Measurements from ENCODE around the gene XRCC4.
"Not testable (repeated sequence)": the region's sequence is repeated elsewhere in the genome, so short reads cannot be mapped to it uniquely, and the experiment has no call there.

Gene XRCC4

GRCh38 chr5:83283761-83284160 lies 206.4 kb downstream of the XRCC4 start:
- no peak for DNase-seq

GRCh38 chr5:83285661-83286398 lies 208.5 kb downstream of the XRCC4 start:
- no peak for DNase-seq

GRCh38 chr5:83294246-83294645 lies 216.9 kb downstream of the XRCC4 start:
- no peak for DNase-seq

- no peak for DNase-seq
Observed at GRCh38 chr5:83299353-83299752, 222.0 kb downstream of the XRCC4 start.

- DNase-seq = no peak
Observed at GRCh38 chr5:83306572-83307241, 229.4 kb downstream of the XRCC4 start.

- no peak for DNase-seq
Observed at GRCh38 chr5:83312663-83313062, 235.3 kb downstream of the XRCC4 start.

- no peak for DNase-seq
Observed at GRCh38 chr5:83313436-83313835, 236.1 kb downstream of the XRCC4 start.

- no peak for DNase-seq
Observed at GRCh38 chr5:83321483-83322055, 244.2 kb downstream of the XRCC4 start.

- DNase-seq = no peak
Observed at GRCh38 chr5:83322273-83322924, 245.1 kb downstream of the XRCC4 start.

GRCh38 chr5:83323557-83324180 lies 246.3 kb downstream of the XRCC4 start:
- no peak for DNase-seq

- DNase-seq = no peak
Observed at GRCh38 chr5:83331842-83332241, 254.5 kb downstream of the XRCC4 start.

- no peak for DNase-seq
Observed at GRCh38 chr5:83337453-83338035, 260.2 kb downstream of the XRCC4 start.

GRCh38 chr5:83340511-83340918 lies 263.2 kb downstream of the XRCC4 start:
- DNase-seq = no peak

- DNase-seq = no peak
Observed at GRCh38 chr5:83341815-83342334, 264.5 kb downstream of the XRCC4 start.

- no peak for DNase-seq
Observed at GRCh38 chr5:83342465-83342864, 265.1 kb downstream of the XRCC4 start.

- no peak for DNase-seq
Observed at GRCh38 chr5:83343299-83343698, 266.0 kb downstream of the XRCC4 start.

GRCh38 chr5:83345423-83345822 lies 268.1 kb downstream of the XRCC4 start:
- no peak for DNase-seq

GRCh38 chr5:83348281-83348780 lies 271.0 kb downstream of the XRCC4 start:
- DNase-seq = no peak

- DNase-seq = no peak
Observed at GRCh38 chr5:83353231-83353630, 275.9 kb downstream of the XRCC4 start.

- no peak for DNase-seq
Observed at GRCh38 chr5:83353774-83354173, 276.4 kb downstream of the XRCC4 start.

- no peak for DNase-seq
Observed at GRCh38 chr5:83354958-83355357, 277.6 kb downstream of the XRCC4 start.

- not testable (repeated sequence) for DNase-seq
Observed at GRCh38 chr5:83355482-83356014, 278.2 kb downstream of the XRCC4 start.

Measured in activated CD8-positive, alpha-beta memory T cell treated with anti-CD3 and anti-CD28 coated beads, Interleukin-2, amount 50 U/mL, for 4 hours (primary cell).